GM15510 (cell line): ENCODE measurements around the gene LCN9.

ENCODE experiments used
- POLR2A ChIP-seq: IDR thresholded peaks from 3 replicates; pipeline ENCODE4 v1.6.1; 2011; ENCODE audit warnings: borderline replicate concordance; ENCODE audit not compliant: insufficient read length; ENCODE audit errors: extremely low read depth

LCN9 gene

DNA sequence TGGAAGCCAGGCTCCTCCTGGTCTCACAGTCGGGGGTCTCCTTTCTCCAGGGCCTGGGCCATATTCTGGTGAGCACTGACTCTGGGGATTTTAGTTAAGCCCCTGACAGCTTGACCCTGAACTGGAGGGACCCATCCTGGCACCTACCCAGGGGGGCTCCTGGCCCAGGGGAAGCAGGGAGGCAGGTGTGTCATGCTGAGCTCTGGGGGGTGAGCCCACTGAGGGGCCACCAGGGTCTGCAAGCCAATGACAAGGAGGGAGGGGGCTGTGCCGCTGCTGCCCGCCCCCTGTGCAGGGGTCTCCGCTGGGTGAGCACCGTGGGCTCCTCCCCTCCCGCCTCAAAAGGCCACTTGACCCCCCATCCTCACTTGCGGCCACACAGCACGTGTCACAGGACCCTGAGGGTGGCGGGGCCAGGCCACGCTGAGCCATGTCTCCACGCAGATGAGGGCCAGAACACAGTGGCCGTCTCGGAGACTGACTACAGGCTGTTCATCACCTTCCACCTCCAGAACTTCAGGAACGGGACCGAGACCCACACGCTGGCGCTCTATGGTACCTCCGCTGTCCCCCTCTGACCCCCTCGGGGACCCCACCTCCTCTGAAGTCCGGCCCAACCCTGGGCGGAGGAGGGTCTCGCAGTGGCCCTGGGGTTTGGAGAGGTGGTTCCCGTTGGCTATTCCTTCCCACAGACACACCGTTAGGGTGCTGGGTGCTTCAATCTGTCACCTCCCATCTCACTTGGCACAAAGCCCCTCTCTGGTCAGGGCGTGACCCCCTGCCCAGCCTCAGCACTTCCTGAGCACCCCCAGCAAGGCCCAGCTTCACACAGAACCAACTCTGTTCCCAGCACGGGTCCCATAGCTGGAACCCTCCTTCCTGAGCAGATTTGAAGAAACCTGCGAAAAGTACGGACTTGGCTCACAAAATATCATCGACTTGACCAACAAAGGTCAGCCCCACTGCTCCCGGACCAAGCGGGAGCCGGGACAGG, 2.0 kb downstream of the LCN9 start:
- TF ChIP-seq POLR2A, result no peak

DNA sequence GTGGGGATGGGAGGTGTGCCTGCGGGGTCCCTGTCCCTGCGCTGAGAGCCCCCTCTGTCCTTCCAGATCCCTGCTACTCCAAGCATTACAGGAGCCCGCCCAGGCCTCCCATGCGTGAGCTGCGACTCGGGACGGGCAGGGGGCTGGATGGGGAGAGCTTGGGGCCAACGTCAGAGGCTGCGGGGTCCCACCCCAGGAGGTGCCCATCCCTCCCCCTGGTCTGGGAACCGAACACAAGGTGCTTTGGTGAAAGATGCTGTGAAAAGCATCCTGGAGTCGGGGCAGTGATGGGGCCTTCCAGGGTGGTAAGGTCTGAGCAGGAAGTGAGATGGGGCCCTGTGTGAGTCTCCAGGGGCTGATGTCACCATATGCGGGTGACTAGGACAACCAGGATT, 2.7 kb downstream of the LCN9 start:
- no peak for TF ChIP-seq POLR2A

DNA sequence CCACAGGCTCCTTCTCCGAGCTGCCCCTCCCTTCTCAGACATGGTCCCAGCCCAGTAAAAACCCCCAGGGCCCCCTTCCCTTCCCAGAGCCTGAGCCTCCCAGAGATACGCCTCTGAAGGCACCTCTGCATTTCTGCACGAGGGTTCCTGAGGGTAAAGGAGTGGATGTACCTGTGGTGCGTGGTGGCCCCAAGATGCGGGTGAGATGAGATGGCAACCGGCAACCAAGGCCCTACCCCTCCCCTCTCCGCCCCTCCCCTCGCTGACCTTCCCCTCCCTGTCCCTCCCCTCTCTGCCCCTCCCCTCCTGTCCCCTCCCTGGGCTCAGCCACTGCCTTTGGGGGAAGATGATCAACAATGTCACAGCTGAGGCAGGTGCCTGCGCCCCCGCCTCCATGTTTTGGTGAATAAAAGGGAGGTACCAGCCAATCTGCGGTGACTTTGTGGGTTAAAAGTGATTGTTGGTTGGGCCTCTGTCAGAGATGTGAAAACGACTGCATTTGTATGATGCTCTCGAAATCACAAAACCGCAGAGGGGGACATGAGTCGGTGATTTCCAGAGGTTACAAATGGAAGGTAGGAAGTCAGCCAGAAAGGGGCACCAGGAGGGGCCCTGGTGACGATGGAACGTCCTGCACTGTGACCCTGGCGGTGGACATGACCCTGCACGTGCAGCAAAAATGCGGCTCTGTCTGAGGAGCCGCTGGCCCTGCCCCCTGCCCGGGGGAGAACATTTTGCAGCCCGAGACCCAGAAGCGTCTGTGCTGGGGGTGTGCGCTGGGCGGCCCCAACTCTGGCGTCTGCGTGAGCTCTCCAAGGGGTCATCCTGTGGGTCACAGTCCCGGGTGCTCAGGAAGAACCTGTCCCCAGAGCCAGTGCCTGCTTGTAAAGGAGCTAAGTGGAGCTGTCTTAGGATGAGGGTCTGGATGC, 3.7 kb downstream of the LCN9 start:
- TF ChIP-seq POLR2A, result no peak

- TF ChIP-seq POLR2A, result no peak
These were observed 4.4 kb downstream of the LCN9 start for GRCh38 chr9:135667463-135668001.

DNA sequence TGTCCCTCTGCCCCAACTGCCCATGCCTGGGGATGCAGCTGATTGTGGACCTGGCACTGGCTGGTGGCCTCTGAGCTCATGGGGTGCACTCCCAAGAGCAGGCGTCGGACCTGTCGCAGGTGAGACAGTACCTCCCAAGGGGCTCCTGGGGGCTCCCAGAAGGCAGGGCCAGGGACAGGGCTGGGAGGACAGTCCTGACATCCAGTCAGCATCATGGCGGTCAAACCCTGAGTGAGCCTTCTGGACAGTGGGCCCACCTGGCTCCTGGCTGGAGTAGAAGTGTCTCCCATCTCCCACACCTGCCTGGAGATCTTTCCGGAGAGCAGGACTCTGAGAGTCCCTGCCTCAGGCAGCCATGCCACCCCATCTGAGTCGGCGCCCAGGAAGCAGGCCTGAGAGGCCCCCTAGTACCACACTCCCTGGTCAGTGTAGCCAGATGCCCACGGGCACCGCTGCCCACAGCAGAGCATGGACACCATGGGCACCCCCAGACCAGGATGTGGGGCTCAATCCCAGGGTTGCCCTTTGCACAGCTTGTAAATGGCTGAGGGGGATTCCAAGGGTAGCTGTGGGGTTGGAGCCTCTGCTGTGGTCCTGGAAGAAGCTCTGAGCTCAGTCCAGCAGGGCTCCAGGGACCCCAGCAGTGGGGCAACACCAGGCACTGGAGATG, 6.6 kb downstream of the LCN9 start:
- TF ChIP-seq POLR2A, result no peak

GRCh38 chr9:135670721-135671590, 7.8 kb downstream of the LCN9 start:
- TF ChIP-seq POLR2A, result no peak

- no peak for TF ChIP-seq POLR2A
These were observed 8.5 kb downstream of the LCN9 start for GRCh38 chr9:135671591-135672041.

DNA sequence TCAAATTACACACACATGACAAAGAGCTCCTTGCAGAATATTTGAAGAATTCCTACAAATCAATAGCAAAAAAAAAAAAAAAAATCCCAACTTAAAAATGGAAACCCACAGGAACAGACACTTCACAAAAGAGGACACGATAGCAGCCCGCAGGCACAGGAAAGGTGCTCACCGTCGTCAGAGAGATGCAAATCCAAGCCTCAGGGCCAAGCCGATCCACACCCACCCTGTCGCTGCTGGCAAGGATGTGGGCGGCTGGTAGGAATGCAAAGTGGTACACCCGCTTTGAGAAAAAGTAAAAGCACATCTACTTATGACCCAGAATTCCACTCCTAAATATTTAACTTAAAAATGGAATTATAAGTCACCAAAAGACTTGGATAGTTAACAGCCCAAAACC, 10.8 kb downstream of the LCN9 start:
- no peak for TF ChIP-seq POLR2A

- TF ChIP-seq POLR2A, result no peak
These were observed 11.9 kb downstream of the LCN9 start for GRCh38 chr9:135674977-135675376.

GRCh38 chr9:135676891-135677290, 13.8 kb downstream of the LCN9 start:
- no peak for TF ChIP-seq POLR2A

DNA sequence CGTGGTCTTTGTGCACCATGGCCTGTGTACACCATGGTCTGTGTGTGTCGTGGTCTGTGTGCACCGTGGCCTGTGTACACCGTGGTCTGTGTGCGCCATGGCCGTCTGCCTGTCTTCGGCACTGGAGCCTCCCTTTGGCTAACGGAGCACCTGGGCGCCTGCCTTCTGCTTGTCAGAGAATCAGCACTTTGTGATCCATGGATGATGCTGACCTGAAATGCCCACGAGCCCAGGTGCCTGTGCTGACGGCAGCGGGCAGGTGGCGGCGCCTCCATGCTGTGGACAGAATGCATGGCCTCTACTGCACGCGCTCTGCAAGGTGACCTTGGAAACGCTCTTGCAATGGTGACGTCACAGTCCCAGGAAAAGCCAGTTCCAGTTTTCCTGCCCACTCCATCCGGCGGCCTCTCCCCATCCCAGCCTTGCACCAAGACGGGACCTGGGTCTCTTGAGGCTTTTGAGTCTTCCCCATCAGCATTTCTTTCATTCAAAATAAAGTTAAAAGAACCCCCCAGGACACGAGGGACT, 14.6 kb downstream of the LCN9 start:
- TF ChIP-seq POLR2A, result no peak

GRCh38 chr9:135678236-135679017, 15.3 kb downstream of the LCN9 start:
- TF ChIP-seq POLR2A, result no peak
